HEK293T (cell line): ENCODE measurements around the gene SGSM1.

Experiments
- ARNT ChIP-seq: fragments of 450-650 bp; IDR thresholded peaks from 2 replicates; pipeline ENCODE4 v1.6.1; 2017; ENCODE audit warnings: mild to moderate bottlenecking
- BHLHE40 ChIP-seq: fragments of 450-650 bp; IDR thresholded peaks from 2 replicates; pipeline ENCODE4 v1.6.1; 2016; ENCODE audit warnings: mild to moderate bottlenecking, moderate library complexity, borderline replicate concordance
- ELF4 ChIP-seq: fragments of 450-650 bp; IDR thresholded peaks from 2 replicates; pipeline ENCODE4 v1.6.1; 2017; ENCODE audit warnings: antibody characterized with exemption
- FOXA1 ChIP-seq: fragments of 450-650 bp; IDR thresholded peaks from 2 replicates; pipeline ENCODE4 v1.6.1; 2016; ENCODE audit warnings: mild to moderate bottlenecking
- FOXK2 ChIP-seq: fragments of 450-650 bp; IDR thresholded peaks from 2 replicates; pipeline ENCODE4 v1.6.1; 2016; ENCODE audit warnings: mild to moderate bottlenecking
- FOXM1 ChIP-seq: fragments of 450-650 bp; IDR thresholded peaks from 2 replicates; pipeline ENCODE4 v1.6.1; 2017; ENCODE audit warnings: mild to moderate bottlenecking, borderline replicate concordance
- HDGF ChIP-seq: fragments of 450-650 bp; IDR thresholded peaks from 2 replicates; pipeline ENCODE4 v1.6.1; 2017; ENCODE audit warnings: antibody characterized with exemption, borderline replicate concordance
- L3MBTL2 ChIP-seq: fragments of 450-650 bp; conservative IDR thresholded peaks from 2 replicates; pipeline ENCODE4 v1.6.1; 2016; ENCODE audit warnings: mild to moderate bottlenecking
- LEF1 ChIP-seq: fragments of 450-650 bp; IDR thresholded peaks from 2 replicates; pipeline ENCODE4 v1.6.1; 2017; ENCODE audit warnings: mild to moderate bottlenecking, borderline replicate concordance
- NFRKB ChIP-seq: fragments of 450-650 bp; IDR thresholded peaks from 2 replicates; pipeline ENCODE4 v1.6.1; 2016; ENCODE audit warnings: mild to moderate bottlenecking, moderate library complexity
- SP1 ChIP-seq: fragments of 450-650 bp; IDR thresholded peaks from 2 replicates; pipeline ENCODE4 v1.6.1; 2017
- TARDBP ChIP-seq: fragments of 450-650 bp; IDR thresholded peaks from 2 replicates; pipeline ENCODE4 v1.6.1; 2016
- ZNF384 ChIP-seq: fragments of 450-650 bp; IDR thresholded peaks from 2 replicates; pipeline ENCODE4 v1.6.1; 2016
- TF ChIP-seq, protein P1 (sequence below): fragments of 450-650 bp; IDR thresholded peaks from 2 replicates; pipeline ENCODE4 v1.6.1; 2016

DNA sequence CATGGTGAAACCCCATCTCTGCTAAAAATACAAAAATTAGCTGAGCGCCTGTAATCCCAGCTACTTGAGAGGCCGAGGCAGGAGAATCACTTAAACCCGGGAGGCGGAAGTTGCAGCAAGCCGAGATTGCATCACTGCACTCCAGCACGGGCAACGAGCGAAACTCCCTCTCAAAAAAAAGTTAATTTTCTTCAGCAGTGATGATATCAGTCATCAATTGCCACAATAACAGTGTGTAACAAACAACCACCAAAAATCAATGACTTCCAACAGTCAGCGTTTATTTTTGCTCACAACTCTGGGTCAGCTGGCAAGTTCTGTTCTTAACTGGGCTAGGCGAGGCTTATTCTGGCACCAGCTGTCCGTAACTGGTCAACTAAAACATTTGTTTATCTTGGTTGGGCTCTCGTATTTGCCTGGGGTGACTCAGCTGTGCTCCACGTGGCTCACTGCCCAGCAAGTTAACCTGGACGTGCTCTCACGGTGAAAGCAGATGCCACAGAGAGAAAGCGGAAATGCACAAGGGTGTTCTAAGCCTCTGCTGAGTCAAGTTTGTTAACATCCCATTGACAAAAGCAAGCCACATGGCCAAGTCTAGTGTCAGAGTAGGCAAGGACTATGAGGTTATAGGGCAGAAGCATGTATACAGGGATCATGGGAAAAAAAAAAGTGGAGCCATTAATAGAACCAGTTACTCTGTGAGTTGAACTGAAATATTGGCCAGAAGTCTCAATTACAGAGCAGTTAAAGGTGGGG lies 88.4 kb downstream of the SGSM1 start:
- TF ChIP-seq FOXA1 (no peak), FOXM1 (no peak), LEF1 (no peak), FOXK2 (no peak), SP1 (no peak), TARDBP (no peak), L3MBTL2 (peak; percentile 44), HDGF (no peak), ARNT (no peak), ZNF384 (no peak), ELF4 (no peak), BHLHE40 (no peak), NFRKB (no peak)
- TF ChIP-seq, protein P1, sequence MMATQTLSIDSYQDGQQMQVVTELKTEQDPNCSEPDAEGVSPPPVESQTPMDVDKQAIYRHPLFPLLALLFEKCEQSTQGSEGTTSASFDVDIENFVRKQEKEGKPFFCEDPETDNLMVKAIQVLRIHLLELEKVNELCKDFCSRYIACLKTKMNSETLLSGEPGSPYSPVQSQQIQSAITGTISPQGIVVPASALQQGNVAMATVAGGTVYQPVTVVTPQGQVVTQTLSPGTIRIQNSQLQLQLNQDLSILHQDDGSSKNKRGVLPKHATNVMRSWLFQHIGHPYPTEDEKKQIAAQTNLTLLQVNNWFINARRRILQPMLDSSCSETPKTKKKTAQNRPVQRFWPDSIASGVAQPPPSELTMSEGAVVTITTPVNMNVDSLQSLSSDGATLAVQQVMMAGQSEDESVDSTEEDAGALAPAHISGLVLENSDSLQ = no peak
